K562 (cell line): ENCODE measurements around the gene NDUFB8. TPM values are rescaled to one million over a fixed set of nuclear protein-coding genes. Genes with fewer than 3 reads are reported as not detected.

Experiments used
- ATAC-seq: fragments of 200-7000 bp; cut with Tn5 transposase; 3 replicates; pipeline ENCODE4 v1.9.1; 2020; ENCODE audit warnings: moderate library complexity
- BruUV-seq: library from RNA; stranded (reverse); fragments of 400-500 nt; replicated peaks from 2 replicates; lab custom pipeline; 2021; lab: Mats Ljungman, UMichigan
- CTCF ChIA-PET: fragments of 300-600 bp; formaldehyde crosslinking; extraction: SDS; loops from one replicate; lab custom pipeline; 2021; ENCODE audit warnings: low intra/inter-chr PET ratio; lab: Yijun Ruan, JAX
- POLR2A ChIA-PET: fragments of 300-600, 350-650 bp; sonication (Branson Sonifier 250); formaldehyde crosslinking; extraction: SDS; loops from one replicate; lab custom pipeline; 2021; ENCODE audit warnings: antibody characterized with exemption, inconsistent platforms; lab: Yijun Ruan, JAX
- DNase-seq, 4 experiments: peaks; one replicate each; pipeline versions ENCODE4 v3.0.0 to v3.0.0-alpha.2; 2011 to 2018; ENCODE audit warnings: low spot score in 3 of 4, mixed read lengths in 3 of 4; ENCODE audit errors: extremely low read depth in 1 of 4
- FAIRE-seq: peaks from 2 replicates; lab custom pipeline; 2011; peaks lifted over from hg19 to GRCh38; lab: Jason Lieb, UNC
- H2AFZ ChIP-seq: 2 replicates; pipeline ENCODE4 v1.6.0; 2011; ENCODE audit warnings: low read depth, low read length, control low read depth, inconsistent platforms
- H3K27ac ChIP-seq: fragments of 200-600 bp; 3 replicates; pipeline ENCODE4 v1.8.0; 2011; ENCODE audit warnings: low read depth, mild to moderate bottlenecking, control low read depth, inconsistent platforms, low read length, moderate library complexity, mixed read lengths; ENCODE audit errors: extremely low read depth
- H3K27me3 ChIP-seq, 2 experiments: fragments of 300-600 bp in 1 of 2; 2 replicates in 1 of 2; 3 replicates in 1 of 2; pipeline versions ENCODE4 v1.6.0 to v1.8.0; 2011; ENCODE audit warnings: inconsistent platforms in 2 of 2, low read length in 2 of 2, mild to moderate bottlenecking in 1 of 2, mixed read lengths in 1 of 2, moderate library complexity in 1 of 2; ENCODE audit not compliant: control insufficient read depth in 2 of 2, insufficient read depth in 2 of 2
- H3K36me3 ChIP-seq: fragments of 300-600 bp; 3 replicates; pipeline ENCODE4 v1.8.0; 2011; ENCODE audit warnings: mild to moderate bottlenecking, low read length, inconsistent platforms; ENCODE audit not compliant: control insufficient read depth, insufficient read depth
- H3K4me1 ChIP-seq, 2 experiments: fragments of 200-600 bp in 1 of 2; replicated peaks in 1 of 2; 2 replicates in 1 of 2; 3 replicates in 1 of 2; pipeline versions ENCODE4 v1.5.1 to v1.8.0; 2011; ENCODE audit warnings: inconsistent platforms in 2 of 2, low read length in 2 of 2, mild to moderate bottlenecking in 1 of 2, mixed read lengths in 1 of 2, moderate library complexity in 1 of 2; ENCODE audit not compliant: control insufficient read depth in 2 of 2, insufficient read depth in 2 of 2
- H3K4me2 ChIP-seq: 2 replicates; pipeline ENCODE4 v1.6.1; 2011; ENCODE audit warnings: low read length, control low read depth, inconsistent platforms, mixed read lengths; ENCODE audit not compliant: insufficient read depth
- H3K4me3 ChIP-seq: fragments of 200-600 bp; sonication (generic), shearing (Covaris generic); 2 replicates; pipeline ENCODE4 v1.5.1; 2016; ENCODE audit warnings: control low read depth, inconsistent platforms
- H3K79me2 ChIP-seq: fragments of 200-600 bp; 3 replicates; pipeline ENCODE4 v1.8.0; 2011; ENCODE audit warnings: low read length, inconsistent platforms; ENCODE audit not compliant: control insufficient read depth, insufficient read depth
- H3K9ac ChIP-seq, 2 experiments: 2 replicates each; pipeline versions ENCODE4 v1.6.0 to v1.6.1; 2011; ENCODE audit warnings: low read depth in 2 of 2, low read length in 2 of 2, control low read depth in 1 of 2, inconsistent platforms in 1 of 2, mild to moderate bottlenecking in 1 of 2, mixed read lengths in 1 of 2; ENCODE audit not compliant: insufficient read depth in 1 of 2
- H3K9me1 ChIP-seq: one replicate; pipeline ENCODE4 v1.6.0; 2011; ENCODE audit warnings: inconsistent platforms, mild to moderate bottlenecking, low read length, moderate library complexity; ENCODE audit not compliant: control insufficient read depth, insufficient read depth
- H3K9me3 ChIP-seq: replicated peaks from 2 replicates; pipeline ENCODE4 v1.5.1; 2011; ENCODE audit warnings: low read depth, low read length, inconsistent platforms; ENCODE audit not compliant: control insufficient read depth, insufficient read depth
- H4K20me1 ChIP-seq: replicated peaks from 2 replicates; pipeline ENCODE4 v1.6.1; 2011; ENCODE audit warnings: low read length, inconsistent platforms, mixed read lengths; ENCODE audit not compliant: control insufficient read depth, insufficient read depth
- ARID3A ChIP-seq: IDR thresholded peaks from 2 replicates; pipeline ENCODE4 v1.6.1; 2012; ENCODE audit warnings: low read depth, low read length, improper control_type of control experiment, borderline replicate concordance
- ATF3 ChIP-seq, 2 experiments: fragments of 450-650 bp in 1 of 2; sonication (generic) in 1 of 2; formaldehyde crosslinking in 1 of 2; IDR thresholded peaks in 1 of 2; conservative IDR thresholded peaks in 1 of 2; 2 replicates each; pipeline versions ENCODE4 v1.6.1 to v1.8.1; 2016 to 2023; ENCODE audit warnings: mild to moderate bottlenecking in 2 of 2, moderate library complexity in 2 of 2, inconsistent platforms in 1 of 2, missing genetic modification reagents in 1 of 2
- BRF2 ChIP-seq: IDR thresholded peaks from 3 replicates; pipeline ENCODE4 v1.6.1; 2011; ENCODE audit warnings: borderline replicate concordance, mild to moderate bottlenecking; ENCODE audit not compliant: insufficient read length, insufficient read depth
- CTCFL ChIP-seq: IDR thresholded peaks from 2 replicates; pipeline ENCODE4 v1.6.1; 2011; ENCODE audit warnings: borderline replicate concordance, low read depth, mild to moderate bottlenecking, moderate library complexity, low read length; ENCODE audit not compliant: insufficient read depth, poor library complexity, severe bottlenecking
- FOXM1 ChIP-seq, 2 experiments: fragments of 450-650 bp in 1 of 2; sonication (generic) in 1 of 2; formaldehyde crosslinking in 1 of 2; IDR thresholded peaks; 2 replicates each; pipeline versions ENCODE4 v1.6.1 to v1.9.0; 2017 to 2022; ENCODE audit warnings: low read depth in 2 of 2, mild to moderate bottlenecking in 2 of 2, missing genetic modification reagents in 1 of 2, moderate library complexity in 1 of 2
- MTA3 ChIP-seq: fragments of 450-650 bp; formaldehyde crosslinking; IDR thresholded peaks from 2 replicates; pipeline ENCODE4 v1.6.1; 2017; ENCODE audit warnings: mild to moderate bottlenecking, borderline replicate concordance
- TAL1 ChIP-seq: fragments of 450-650 bp; IDR thresholded peaks from 2 replicates; pipeline ENCODE4 v1.6.1; 2016; ENCODE audit warnings: mild to moderate bottlenecking
- ZBTB2 ChIP-seq: fragments of 450-650 bp; IDR thresholded peaks from 2 replicates; pipeline ENCODE4 v1.6.1; 2016; ENCODE audit warnings: antibody characterized with exemption
- ZBTB49 ChIP-seq: sonication (generic); formaldehyde crosslinking; IDR thresholded peaks from 2 replicates; pipeline ENCODE4 v1.8.0; 2022; ENCODE audit warnings: missing genetic modification reagents, mild to moderate bottlenecking, borderline replicate concordance
- ZNF263 ChIP-seq: sonication (generic); formaldehyde crosslinking; IDR thresholded peaks from 2 replicates; pipeline ENCODE4 v1.8.0; 2022; ENCODE audit warnings: mild to moderate bottlenecking, missing genetic modification reagents, borderline replicate concordance
- WGBS: fragments of 100-300 bp; shearing (Covaris generic); methylation state at CpG from one replicate; pipeline ENCODE4 v1.1.6; 2016; ENCODE audit warnings: low coverage, mixed read lengths; ENCODE audit not compliant: insufficient coverage; ENCODE audit errors: missing lambda C conversion rate; 5-methylcytosine and 5-hydroxymethylcytosine counted together
- in situ Hi-C: fragments of 300-500 bp; cut with MboI; formaldehyde crosslinking; loops from 4 replicates; pipeline ENCODE4 v1.15.0; 2018; ENCODE audit warnings: inconsistent platforms, mixed read lengths
- intact Hi-C: fragments of 100-400 bp; cut with micrococcal nuclease; formaldehyde crosslinking; loops from 2 replicates; pipeline ENCODE4 v1.14.2; 2022
- polyA plus RNA-seq, 8 experiments: library from polyadenylated mRNA; depleted of rRNA in 4 of 8; stranded (reverse) in 5 of 8; unstranded in 3 of 8; fragments of >200 nt; fragmentation: Nextera tagmentation in 2 of 8; fragmentation: Illumina TruSeq in 1 of 8; extraction: Ambion mirVana in 2 of 8; extraction: Trizol in 1 of 8; gene quantifications; 2 replicates each; pipeline versions ENCODE4 v1.2.1 to v1.2.3, GENCODE V29; 2011 to 2014; ENCODE audit warnings: inconsistent platforms in 1 of 8, missing spikeins in 1 of 8
- total RNA-seq, 7 experiments: library from RNA; depleted of rRNA in 6 of 7; stranded (reverse); fragments of >200 nt in 6 of 7; fragmentation: Illumina TruSeq in 2 of 7; extraction: Trizol in 2 of 7; gene quantifications; 2 replicates each; pipeline versions ENCODE4 v1.2.1 to v1.2.3, GENCODE V29; 2011 to 2021; ENCODE audit warnings: low replicate concordance in 1 of 7

The NDUFB8 gene
- total and polyA plus RNA-seq, 9 of the 15 experiments (the other 6 are each of a cell fraction or from before 2014, with no cell fraction given) = 131 to 360 (median 199) TPM

GRCh38 chr10:100566561-100566960, 36.9 kb upstream of the NDUFB8 start:
- 0% methylated on average over 3 of the region's 3 CpGs for WGBS
- no peaks in the 10 kb centered on the region for H3K79me2 ChIP-seq
- TF ChIP-seq CTCFL (no peak), TAL1 (no peak), MTA3 (no peak), ATF3 (IDR thresholded peaks at IDR 0.05) (no peak), ATF3 (CRISPR knock-in tag; conservative IDR thresholded peaks at IDR 0.05) (no peak), ZBTB49 (CRISPR knock-in tag) (no peak), BRF2 (no peak), FOXM1 (IDR thresholded peaks at IDR 0.05; ENCODE audit: low read depth) (no peak), FOXM1 (CRISPR knock-in tag; IDR thresholded peaks at IDR 0.05; ENCODE audit: low read depth) (no peak), ZBTB2 (no peak), ZNF263 (CRISPR knock-in tag) (no peak), ARID3A (no peak)

More at GRCh38 chr10:100566561-100566960, 36.9 kb upstream of the NDUFB8 start:
- Histone ChIP-seq H3K4me3 (no peak overlapping the region), H3K9me1 (no peaks in the 10 kb centered on the region), H3K4me2 (no peak overlapping the region), H2AFZ (no peak overlapping the region), H3K9ac (no peak overlapping the region), H3K27me3 (peaks cover 0 to 23% of the 10 kb centered on the region in 2 experiments; a peak in 3 of 5 replicates), H3K36me3 (no peaks in the 10 kb centered on the region), H4K20me1 (no peaks in the 10 kb centered on the region; the same call in 1 of the 2 replicates), H3K4me1 (peaks cover 3 to 17% of the 10 kb centered on the region in 2 experiments; a peak in 2 of 5 replicates), H3K9me3 (no peaks in the 10 kb centered on the region), H3K27ac (no peak overlapping the region)
- ChIA-PET POLR2A (no interaction called here), CTCF (no interaction called here)
- in situ Hi-C loops = loop anchor here (25.0 kb wide), 1 partner anchor 296 kb away; no protein-coding TSS in a partner anchor
- FAIRE-seq (no peak), ATAC-seq (no peak), DNase-seq (no peak)
- BruUV-seq = no TSS peak
- intact Hi-C loops = no loop called here
